Measurements from ENCODE around the gene SLC6A17.

Gene SLC6A17

GRCh38 chr1:110125810-110126209, 24.5 kb upstream of the SLC6A17 start:
- TF ChIP-seq CTCF (IDR thresholded peaks at IDR 0.05), result no peak
- Histone ChIP-seq H3K4me3 (ENCODE audit: low read depth, low read length) (no peak overlapping the region), H2AFZ (no peak overlapping the region), H3K4me2 (ENCODE audit: low read length) (no peak overlapping the region), H3K4me1 (no peaks in the 10 kb centered on the region), H3K9ac (no peak overlapping the region), H3K36me3 (ENCODE audit: control insufficient read depth, insufficient read depth, low read length) (no peaks in the 10 kb centered on the region), H3K27ac (no peak overlapping the region), H3K27me3 (ENCODE audit: control insufficient read depth, insufficient read depth, low read length) (no peaks in the 10 kb centered on the region), H3K79me2 (no peaks in the 10 kb centered on the region), H3K9me3 (ENCODE audit: control insufficient read depth, low read length) (peaks cover 2% of the 10 kb centered on the region)

GRCh38 chr1:110130113-110130591, 20.1 kb upstream of the SLC6A17 start:
- Histone ChIP-seq H3K9ac (no peak overlapping the region), H3K4me3 (ENCODE audit: low read depth, low read length) (no peak overlapping the region)

GRCh38 chr1:110130989-110131388, 19.3 kb upstream of the SLC6A17 start:
- Histone ChIP-seq H3K27ac (no peak overlapping the region), H3K9ac (no peak overlapping the region), H3K79me2 (no peaks in the 10 kb centered on the region), H3K27me3 (ENCODE audit: control insufficient read depth, insufficient read depth, low read length) (no peaks in the 10 kb centered on the region), H2AFZ (no peak overlapping the region), H3K9me3 (ENCODE audit: control insufficient read depth, low read length) (peaks cover 2% of the 10 kb centered on the region), H3K4me2 (ENCODE audit: low read length) (no peak overlapping the region), H3K4me3 (ENCODE audit: low read depth, low read length) (no peak overlapping the region), H3K36me3 (ENCODE audit: control insufficient read depth, insufficient read depth, low read length) (no peaks in the 10 kb centered on the region), H3K4me1 (no peaks in the 10 kb centered on the region)
- no peak for TF ChIP-seq CTCF (IDR thresholded peaks at IDR 0.05)

More at GRCh38 chr1:110130113-110130591, 20.1 kb upstream of the SLC6A17 start:
- H3K36me3 ChIP-seq (ENCODE audit: control insufficient read depth, insufficient read depth, low read length), result no peaks in the 10 kb centered on the region
- no peaks in the 10 kb centered on the region for H3K27me3 ChIP-seq (ENCODE audit: control insufficient read depth, insufficient read depth, low read length)
- no peak overlapping the region for H3K4me2 ChIP-seq (ENCODE audit: low read length)
- peak; percentile 33 for TF ChIP-seq CTCF (IDR thresholded peaks at IDR 0.05)
- H3K79me2 ChIP-seq, result no peaks in the 10 kb centered on the region
- H3K27ac ChIP-seq, result no peak overlapping the region
- H3K9me3 ChIP-seq (ENCODE audit: control insufficient read depth, low read length), result peaks cover 2% of the 10 kb centered on the region
- peak overlapping the region; percentile 75 for H2AFZ ChIP-seq
- no peaks in the 10 kb centered on the region for H3K4me1 ChIP-seq

- Histone ChIP-seq H3K4me2 (ENCODE audit: low read length) (no peak overlapping the region), H3K4me1 (no peaks in the 10 kb centered on the region), H3K27me3 (ENCODE audit: control insufficient read depth, insufficient read depth, low read length) (no peaks in the 10 kb centered on the region), H3K79me2 (no peaks in the 10 kb centered on the region), H2AFZ (no peak overlapping the region), H3K9me3 (ENCODE audit: control insufficient read depth, low read length) (no peaks in the 10 kb centered on the region), H3K9ac (no peak overlapping the region), H3K4me3 (ENCODE audit: low read depth, low read length) (no peak overlapping the region), H3K36me3 (ENCODE audit: control insufficient read depth, insufficient read depth, low read length) (no peaks in the 10 kb centered on the region), H3K27ac (no peak overlapping the region)
- no peak for TF ChIP-seq CTCF (IDR thresholded peaks at IDR 0.05)
Measured at GRCh38 chr1:110132682-110133081, 17.6 kb upstream of the SLC6A17 start.

- H3K27me3 ChIP-seq (ENCODE audit: control insufficient read depth, insufficient read depth, low read length), result no peaks in the 10 kb centered on the region
Measured at GRCh38 chr1:110133436-110133835, 16.9 kb upstream of the SLC6A17 start.

More at GRCh38 chr1:110133436-110133835, 16.9 kb upstream of the SLC6A17 start:
- H3K9me3 ChIP-seq (ENCODE audit: control insufficient read depth, low read length), result no peaks in the 10 kb centered on the region
- H3K79me2 ChIP-seq, result no peaks in the 10 kb centered on the region
- no peak overlapping the region for H3K9ac ChIP-seq
- no peak overlapping the region for H3K4me3 ChIP-seq (ENCODE audit: low read depth, low read length)
- no peaks in the 10 kb centered on the region for H3K36me3 ChIP-seq (ENCODE audit: control insufficient read depth, insufficient read depth, low read length)
- H3K4me1 ChIP-seq, result no peaks in the 10 kb centered on the region
- no peak overlapping the region for H3K4me2 ChIP-seq (ENCODE audit: low read length)
- no peak overlapping the region for H3K27ac ChIP-seq
- no peak for TF ChIP-seq CTCF (IDR thresholded peaks at IDR 0.05)
- no peak overlapping the region for H2AFZ ChIP-seq
